Measurements from ENCODE around the gene CHD9NB.

DNA sequence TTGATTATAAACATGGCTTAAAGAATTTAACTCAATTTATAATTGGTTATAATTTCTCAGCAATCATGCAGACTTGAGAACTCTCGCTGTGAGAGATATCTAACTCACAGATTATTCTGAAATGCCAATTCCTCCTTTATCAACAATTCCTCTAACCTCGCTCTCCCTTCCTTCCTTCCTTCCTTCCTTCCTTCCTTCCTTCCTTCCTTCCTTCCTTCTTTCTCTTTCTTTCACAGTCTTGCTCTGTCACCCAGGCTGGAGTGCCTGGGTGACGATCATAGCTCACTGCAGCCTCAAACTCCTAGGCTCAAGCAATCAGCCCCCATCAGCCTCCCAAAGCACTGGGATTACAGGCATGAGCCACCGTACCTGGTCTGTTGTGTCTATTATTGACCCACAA lies 44.5 kb upstream of the CHD9NB start:
- TF ChIP-seq, protein P1, sequence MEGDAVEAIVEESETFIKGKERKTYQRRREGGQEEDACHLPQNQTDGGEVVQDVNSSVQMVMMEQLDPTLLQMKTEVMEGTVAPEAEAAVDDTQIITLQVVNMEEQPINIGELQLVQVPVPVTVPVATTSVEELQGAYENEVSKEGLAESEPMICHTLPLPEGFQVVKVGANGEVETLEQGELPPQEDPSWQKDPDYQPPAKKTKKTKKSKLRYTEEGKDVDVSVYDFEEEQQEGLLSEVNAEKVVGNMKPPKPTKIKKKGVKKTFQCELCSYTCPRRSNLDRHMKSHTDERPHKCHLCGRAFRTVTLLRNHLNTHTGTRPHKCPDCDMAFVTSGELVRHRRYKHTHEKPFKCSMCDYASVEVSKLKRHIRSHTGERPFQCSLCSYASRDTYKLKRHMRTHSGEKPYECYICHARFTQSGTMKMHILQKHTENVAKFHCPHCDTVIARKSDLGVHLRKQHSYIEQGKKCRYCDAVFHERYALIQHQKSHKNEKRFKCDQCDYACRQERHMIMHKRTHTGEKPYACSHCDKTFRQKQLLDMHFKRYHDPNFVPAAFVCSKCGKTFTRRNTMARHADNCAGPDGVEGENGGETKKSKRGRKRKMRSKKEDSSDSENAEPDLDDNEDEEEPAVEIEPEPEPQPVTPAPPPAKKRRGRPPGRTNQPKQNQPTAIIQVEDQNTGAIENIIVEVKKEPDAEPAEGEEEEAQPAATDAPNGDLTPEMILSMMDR (IDR thresholded peaks at IDR 0.05), result no peak
- TF ChIP-seq POLR2A (IDR thresholded peaks at IDR 0.05; ENCODE audit: low read depth), result no peak
- no peak for TF ChIP-seq POLR2AphosphoS5 (IDR thresholded peaks at IDR 0.05)
- no peak for TF ChIP-seq EP300 (IDR thresholded peaks at IDR 0.05)

All from esophagus muscularis mucosa (tissue), 4 donors.